GM18507 (cell line): Measurements from ENCODE around the gene MEF2A.
A peak's percentile ranks its signal among the peaks of the same experiment; 100 is the strongest.

Experiments
- DNase-seq: peaks from one replicate; pipeline ENCODE4 v3.0.0; 2011; ENCODE audit warnings: low read depth; ENCODE audit not compliant: insufficient read length; ENCODE audit errors: extremely low spot score
- FAIRE-seq: peaks from 2 replicates; lab custom pipeline; 2011; peaks lifted over from hg19 to GRCh38; lab: Jason Lieb, UNC

The MEF2A gene

DNA sequence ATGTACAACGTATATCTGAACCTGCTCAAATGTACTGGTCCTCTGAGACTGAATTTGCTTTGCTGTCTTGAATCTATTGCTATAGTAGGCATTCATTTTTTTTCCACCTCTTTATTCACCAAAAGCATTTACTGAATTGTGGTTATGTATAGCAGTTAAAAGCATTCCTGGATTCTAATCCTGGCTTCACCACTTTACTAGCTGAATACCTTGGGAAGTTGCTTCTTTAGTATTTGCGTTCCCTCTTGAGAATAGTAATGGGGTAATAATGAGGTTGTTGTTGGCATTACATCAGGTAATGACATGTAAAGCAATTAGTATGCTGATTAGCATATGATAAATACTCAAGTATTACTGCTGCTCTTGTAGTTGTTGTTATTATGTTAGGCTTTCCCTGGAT, 29.1 kb downstream of the MEF2A start:
- no peak for DNase-seq
- FAIRE-seq = no peak

DNA sequence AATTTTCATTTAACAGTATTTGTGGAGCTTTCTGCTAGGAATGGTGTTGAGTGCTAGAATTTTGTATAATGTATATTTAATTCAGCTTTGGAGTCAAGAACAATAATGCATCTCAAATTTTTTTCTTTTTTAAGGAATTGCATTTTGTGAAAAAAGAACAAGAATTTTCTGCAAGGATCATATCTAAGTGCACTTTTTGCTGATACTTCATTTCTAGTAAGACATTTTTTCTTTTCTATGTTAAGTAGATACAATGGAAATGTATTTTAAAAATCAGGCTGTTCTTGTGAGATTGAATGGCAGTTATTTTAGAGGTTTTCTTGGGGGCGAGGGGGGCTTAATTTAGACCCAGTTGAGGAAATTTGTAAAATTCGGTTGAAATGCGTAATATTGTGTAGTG, 32.5 kb downstream of the MEF2A start:
- no peak for FAIRE-seq
- DNase-seq = no peak

DNA sequence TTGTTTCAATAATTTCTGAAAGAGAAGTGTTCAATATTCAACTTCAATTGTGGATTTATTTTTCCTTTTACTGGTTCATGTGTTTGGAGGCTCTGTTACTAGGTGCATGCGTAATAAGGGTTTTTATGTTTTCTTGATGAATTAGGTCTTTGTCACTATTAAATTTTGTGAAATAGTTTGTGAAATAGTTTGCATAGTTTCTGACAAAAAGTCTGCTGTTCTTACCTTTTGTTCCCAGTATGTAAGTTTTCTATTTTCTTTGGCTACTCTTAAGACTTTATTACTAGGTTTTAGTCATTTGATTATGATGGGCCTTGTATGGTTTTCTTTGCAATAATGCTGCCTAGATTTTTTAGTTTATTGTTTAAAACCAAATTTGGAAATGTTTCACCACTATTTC, 38.0 kb downstream of the MEF2A start:
- FAIRE-seq (no peak), DNase-seq (no peak)

DNA sequence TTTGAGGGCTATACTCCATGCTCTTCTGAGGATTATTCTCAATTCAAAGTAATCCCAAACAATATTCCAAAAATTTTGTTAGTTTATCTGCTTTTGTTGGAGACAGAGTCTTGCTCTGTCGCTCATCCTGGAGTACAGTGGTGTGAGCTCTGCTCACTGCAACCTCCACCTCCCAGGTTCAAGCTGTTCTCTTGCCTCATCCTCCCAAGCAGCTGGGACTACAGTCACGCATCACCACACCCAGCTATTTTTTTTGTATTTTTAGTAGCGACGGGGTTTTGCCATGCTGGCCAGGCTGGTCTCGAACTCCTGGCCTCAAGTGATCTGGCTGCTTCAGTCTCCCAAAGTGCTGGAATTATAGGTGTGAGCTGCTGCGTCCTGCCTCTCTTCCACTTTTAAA, 39.1 kb downstream of the MEF2A start:
- DNase-seq (no peak), FAIRE-seq (no peak)

DNA sequence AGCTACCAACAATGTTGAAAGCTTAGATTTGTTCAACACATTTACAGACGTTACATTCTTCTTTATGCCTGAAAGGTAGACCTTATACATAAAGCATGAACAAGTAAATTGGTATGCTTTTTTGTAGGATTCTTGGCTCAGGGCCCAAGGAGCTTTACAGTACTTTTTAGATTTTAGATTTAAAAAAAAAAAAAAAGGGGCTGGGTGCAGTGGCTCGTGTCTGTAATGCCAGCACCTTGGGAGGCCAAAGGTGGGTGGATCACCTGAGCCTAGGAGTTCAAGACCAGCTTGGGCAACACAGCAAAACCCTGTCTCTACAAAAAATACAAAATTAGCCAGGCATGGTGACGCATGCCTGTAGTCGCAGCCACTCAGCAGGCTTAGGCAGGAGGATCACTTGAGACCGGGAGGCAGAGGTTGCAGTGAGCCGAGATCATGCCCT, 39.7 kb downstream of the MEF2A start:
- FAIRE-seq (peak; percentile 42), DNase-seq (no peak)

DNA sequence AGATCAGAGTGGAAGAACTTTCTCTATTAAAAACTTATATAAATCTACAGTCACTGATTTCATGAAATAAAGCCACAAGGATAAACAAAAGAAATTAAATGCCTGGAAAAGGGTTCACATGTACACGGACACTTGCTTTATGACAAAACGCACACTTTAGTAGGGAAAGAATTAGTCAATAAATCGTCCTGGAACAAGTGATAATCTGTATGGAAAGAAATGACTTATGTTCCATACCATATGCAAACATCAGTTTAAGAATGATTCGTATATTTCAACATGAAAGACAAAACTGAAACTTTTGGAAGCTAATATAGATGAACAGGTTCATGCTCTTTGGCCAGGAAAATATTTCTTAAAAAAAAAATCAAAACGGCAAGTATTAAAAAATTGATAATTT, 40.2 kb downstream of the MEF2A start:
- DNase-seq (no peak), FAIRE-seq (peak; percentile 15)

DNA sequence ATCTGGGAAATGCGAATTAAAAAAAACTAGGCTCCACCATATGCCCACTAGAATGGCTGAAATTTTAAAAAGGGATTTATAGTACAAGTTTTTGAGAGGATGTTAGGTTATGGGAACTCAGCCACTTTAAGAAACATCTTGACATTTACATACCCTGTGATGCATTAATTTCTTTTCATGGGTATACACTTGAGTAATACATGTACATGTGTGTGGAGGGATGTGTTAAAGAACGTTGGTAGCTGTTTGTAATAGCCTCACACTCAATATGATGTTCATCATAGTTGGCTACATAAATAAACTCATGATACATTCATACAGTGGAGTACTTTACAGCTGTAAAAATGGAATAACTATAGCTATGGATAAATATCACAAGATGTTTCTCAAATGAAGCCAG, 40.9 kb downstream of the MEF2A start:
- DNase-seq = no peak
- peak; percentile 15 for FAIRE-seq

DNA sequence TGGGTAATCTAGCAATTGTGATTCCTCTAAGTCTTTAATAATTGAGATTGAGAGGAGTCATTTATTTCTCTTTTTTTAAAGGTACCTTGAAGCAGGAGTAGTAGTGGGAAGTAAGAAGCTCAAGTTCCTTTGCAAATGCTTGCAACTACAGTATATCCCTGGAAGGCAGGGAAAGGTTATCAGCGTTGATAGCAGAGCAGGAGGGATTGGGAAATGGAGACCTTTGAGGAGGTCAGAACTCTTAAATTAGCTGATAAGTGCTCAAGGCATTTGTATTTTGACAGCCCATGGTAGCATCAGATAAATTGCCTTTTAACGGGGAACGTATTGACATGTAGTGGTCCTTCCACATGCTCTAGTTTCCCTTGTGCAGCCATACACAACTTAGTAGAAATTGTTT, 47.7 kb downstream of the MEF2A start:
- DNase-seq (no peak), FAIRE-seq (no peak)

DNA sequence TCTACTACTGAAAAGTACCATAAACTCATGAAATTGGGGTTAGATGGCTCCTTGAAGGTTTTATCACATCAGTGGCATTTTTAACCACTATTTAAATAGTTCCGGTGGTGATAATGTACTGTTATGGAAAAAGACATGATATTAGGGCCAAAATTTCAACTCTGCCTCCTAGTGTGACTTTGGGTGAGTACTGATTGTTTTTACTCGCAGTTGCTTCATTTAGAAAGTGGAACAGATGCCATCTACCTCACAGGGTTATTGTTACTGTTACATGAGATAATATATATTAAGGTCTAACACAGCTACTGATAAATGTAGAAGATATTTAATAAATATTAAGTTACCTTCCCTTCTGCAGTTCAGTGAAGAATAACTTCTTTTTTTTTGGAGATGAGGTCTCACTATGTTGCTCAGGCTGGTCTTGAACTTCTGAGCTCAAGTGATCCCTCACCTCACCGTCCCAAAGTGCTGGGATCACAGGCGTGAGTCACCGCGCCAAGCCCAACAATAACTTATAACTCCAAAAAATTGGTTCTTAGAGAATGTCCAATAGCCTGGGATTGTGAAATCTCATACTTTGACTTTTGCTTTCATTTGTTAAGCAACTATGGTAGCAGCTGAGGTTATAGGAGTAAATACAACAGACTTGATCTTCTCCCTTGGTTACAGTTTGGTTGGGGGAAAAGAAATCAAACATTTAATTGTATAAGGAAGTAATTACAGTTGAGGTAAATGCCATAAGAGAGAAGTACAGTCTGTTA, 48.3 kb downstream of the MEF2A start:
- FAIRE-seq (no peak), DNase-seq (no peak)

DNA sequence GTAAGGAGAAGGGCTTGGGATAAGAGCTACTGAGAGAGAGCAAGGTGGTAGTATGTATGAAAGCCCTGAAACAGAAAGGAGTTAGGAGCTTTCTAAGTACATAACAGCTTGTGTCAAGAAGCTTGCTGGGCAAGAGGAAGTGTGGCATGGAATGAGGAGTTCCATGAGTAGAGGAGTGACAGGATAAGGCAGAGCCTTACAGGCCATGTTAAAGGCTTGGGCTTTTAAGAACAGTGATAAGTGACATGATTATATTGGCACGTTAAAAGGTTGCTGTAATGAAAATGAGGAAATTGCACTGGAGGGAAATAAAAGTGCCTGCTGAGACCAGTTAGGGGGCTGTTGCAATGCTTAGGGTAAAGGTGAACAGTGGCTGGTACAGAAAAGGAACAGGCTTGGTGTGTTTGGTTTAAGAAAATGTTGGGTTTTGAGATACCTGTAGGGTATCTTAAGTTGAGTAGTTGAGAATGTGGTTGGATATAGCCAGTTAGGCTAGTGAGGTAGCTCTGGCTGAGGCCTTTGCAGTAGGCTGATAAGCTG, 49.0 kb downstream of the MEF2A start:
- DNase-seq (no peak), FAIRE-seq (no peak)

DNA sequence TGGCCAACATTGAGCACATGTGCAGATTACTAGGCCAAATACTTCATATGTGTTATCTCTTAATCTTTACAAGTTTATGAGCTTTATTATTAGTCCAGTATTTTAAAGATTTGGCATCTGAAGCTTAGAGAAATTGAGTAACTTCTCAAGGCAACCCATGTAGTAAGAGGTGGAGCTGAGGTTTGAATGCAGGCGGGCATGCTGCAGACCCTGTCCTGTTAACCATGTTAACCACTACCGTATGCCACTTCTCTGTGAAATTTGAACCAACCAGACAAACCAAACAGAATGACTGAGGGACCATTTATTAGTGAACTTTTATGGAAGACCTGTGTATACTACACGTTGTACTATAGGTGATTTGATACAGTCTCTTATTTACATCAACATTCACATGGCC, 49.7 kb downstream of the MEF2A start:
- DNase-seq = no peak
- no peak for FAIRE-seq

DNA sequence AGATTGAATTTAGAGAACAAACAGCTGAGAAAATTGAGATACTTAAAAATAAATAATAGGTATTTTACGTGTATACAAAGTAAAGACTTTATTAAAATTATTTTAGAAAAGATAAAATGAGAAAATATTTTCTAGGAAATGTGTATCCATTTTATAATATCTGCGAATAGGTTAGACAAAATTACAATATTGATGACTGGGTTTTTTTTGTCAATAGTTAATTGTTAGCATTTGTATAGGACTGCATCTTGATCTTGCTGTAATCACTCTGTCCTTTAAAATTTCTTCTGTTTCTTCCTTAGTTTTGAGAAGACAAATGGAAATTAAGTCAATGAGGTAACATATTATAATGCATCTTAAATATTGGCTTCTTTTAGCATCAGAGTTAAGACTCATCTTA, 50.3 kb downstream of the MEF2A start:
- no peak for FAIRE-seq
- no peak for DNase-seq

DNA sequence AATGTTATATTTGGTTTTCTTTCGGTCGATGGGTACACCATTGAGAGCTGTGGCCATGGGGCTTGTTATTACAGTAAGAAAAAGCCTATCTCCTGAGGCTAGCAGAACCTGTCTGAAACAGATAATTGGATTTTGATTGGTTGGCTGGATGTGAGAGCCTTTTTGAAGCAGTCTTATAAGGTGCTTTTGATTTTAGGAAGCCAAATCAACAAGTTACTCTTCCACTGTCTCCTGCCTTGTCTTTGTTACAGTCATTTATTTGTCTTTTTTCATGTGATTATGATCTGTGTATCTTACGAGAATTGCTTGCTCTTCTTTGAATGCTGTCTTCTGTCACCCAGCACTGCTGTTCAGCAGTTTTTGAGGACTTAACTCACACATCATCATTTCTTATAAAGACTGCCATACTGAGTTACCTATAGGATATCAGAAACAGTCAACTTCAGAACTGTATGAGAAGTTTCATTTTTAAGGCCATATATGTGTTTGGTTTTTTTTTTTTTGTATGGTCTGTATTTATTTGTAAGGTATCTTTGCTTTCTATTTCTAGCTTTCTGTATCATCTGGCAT, 51.1 kb downstream of the MEF2A start:
- no peak for DNase-seq
- FAIRE-seq = no peak

DNA sequence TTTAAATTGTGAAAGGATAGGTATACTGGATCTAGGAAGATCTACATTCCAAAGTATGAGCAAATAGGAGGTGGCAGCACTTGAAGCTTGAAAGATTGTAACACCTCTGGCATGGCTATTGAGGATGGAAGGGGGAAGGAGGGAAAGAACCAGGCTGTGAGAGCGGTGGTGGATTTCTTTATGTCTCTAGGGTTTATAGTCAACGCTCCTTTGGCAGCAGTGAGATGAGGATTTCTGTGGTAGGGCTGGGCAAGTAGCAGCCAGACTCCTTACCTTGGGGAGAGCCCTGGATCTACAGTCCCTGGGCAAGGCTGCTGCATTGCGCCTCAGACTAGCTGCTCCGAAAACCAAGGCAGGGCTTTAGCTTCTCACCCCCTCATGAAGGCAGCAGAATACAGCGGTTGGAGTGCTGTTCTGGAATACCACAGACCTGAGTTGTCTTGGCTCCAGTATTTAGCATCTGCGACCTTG, 53.2 kb downstream of the MEF2A start:
- no peak for FAIRE-seq
- no peak for DNase-seq

DNA sequence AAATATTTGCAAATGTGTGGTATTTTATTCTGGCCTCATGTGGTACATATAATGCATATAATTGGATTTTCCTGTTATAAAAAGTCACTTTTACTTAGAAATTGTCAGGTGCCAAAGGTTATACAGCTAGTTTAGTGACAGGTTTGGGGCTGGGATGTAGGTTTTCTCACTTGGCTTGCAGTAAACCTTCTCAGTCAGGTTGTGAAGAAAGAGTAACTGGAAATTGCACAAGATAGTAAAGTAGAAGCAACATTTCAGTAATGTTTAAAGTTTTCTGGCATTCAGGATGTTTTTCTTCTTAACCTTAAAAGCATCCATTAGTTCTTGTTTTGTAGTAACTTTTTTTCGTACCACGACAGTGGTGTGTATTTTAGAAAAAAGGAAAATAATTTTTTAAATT, 53.9 kb downstream of the MEF2A start:
- FAIRE-seq (no peak), DNase-seq (no peak)

DNA sequence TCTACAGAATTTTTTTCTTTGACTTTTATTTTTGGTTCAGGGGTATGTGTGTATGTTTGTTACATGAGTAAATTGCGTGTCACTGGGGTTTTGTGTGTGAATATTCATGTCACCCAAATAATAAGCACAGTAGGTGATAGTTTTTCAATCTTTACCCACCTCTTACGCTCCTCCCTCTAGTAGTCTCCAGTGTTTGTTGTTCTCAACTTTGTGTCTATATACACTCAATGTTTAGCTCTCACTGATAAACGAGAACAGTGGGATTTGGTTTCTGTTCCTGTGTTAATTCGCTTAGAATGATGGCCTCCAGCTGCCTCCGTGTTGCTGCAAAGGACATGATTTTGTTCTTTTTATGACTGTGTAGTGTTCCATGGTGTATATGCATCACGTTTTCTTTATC, 54.4 kb downstream of the MEF2A start:
- peak; percentile 39 for FAIRE-seq

DNA sequence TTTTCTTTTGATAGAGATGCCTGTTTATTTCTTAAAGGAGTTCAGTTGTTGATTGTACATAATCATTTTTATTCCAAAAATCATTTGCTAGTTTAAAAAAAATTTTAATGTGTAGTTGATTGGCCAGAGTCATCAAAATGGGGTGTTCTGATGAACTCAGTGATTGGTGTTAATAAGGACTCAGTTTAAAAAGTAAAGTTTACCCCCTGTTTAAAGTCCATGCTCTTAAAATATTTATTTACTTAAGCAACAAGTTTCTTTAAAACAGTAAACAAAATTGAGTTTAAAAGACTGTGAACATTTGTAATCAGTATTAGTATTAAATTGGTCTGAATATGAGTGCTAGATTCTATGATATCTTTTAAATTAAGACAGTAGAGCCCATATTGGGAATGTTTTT, 56.0 kb downstream of the MEF2A start:
- DNase-seq (no peak), FAIRE-seq (no peak)

More for the DNA sequence above, 54.4 kb downstream of the MEF2A start:
- DNase-seq = no peak

DNA sequence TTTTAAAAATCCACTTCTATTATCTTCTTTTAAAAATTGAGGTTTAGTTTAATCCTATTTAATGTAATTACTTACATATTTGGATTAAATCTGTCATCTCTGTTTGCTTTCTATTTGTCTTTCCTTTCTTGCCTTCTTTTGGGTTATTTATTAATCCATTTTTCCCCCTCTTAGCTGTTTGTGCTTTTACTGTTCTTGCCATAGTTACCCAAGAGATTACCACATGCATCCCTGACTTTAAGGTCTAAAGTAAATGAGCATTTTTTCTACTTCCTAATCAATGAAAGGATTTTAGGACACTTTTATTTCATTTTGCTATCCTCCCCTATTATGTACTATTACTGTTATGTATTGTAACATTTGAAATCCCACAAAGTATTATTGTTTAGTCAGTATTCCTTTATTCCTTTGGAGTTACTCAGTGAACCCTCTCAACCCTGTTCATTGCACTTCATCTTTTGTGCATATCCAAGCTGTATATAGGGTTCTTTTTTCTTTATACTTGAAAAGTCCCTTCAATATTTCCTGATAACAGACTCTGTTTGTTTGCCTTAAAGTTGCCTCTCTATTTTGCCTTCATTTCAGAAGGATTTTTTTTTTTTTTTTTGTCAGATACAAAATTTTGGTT, 62.7 kb downstream of the MEF2A start:
- FAIRE-seq = no peak
- DNase-seq = no peak

DNA sequence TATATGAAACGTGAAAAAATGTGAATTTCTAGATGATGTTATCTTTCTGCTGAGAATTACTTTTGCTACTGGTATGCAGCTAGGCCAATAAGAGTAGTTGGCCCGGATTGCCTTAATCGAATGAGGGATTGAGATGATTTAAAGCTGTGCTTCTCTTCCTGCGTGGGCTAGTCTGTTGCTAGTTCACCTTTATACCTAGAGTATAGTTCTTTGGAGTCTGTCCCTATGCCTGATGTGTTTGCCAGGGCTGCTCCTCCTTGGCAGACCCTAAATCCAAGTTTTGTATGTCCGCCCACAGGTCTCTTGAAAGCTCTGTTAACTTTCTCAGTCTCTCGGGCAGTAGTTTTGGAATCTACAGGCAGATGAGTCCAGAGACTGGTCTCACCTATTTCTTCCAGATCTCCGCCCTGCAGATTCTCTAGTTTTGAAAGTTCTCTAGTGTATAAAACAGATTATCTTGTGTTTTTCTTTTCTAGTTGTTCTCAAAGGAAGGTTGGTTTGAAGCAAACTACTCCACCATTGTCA, 64.9 kb downstream of the MEF2A start:
- DNase-seq = no peak
- FAIRE-seq = peak; percentile 48

DNA sequence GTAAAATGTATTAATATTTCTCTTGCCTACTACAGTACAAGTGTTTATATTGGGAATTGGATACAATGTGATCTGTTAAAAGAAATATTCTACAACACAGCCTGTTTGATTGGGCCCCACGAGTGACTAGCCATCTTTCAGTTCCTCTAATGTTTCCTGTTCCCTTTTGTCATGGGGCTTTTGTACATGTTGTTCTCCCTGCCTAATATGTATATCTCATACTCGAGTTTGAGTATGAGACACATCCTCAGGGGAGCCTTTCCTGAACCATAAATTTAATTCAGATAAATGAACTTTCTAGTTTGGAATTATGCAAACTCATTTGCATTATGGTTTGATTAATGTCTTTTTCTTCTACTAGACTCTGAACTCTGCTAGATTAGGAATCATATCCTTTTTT, 65.5 kb downstream of the MEF2A start:
- no peak for DNase-seq
- peak; percentile 91 for FAIRE-seq
